Measurements from ENCODE around the gene ZBTB32.

- TF ChIP-seq EZH2 (IDR thresholded peaks at IDR 0.05) (no peak), CTCF (IDR thresholded peaks at IDR 0.05 in 2 of 3, conservative IDR thresholded peaks at IDR 0.05 in 1 of 3; ENCODE audit: borderline replicate concordance in 1 of 3, insufficient read depth in 1 of 3, low read depth in 2 of 3, low read length in 2 of 3) (no peak), TCF7L2 (IDR thresholded peaks at IDR 0.05; ENCODE audit: borderline replicate concordance, extremely low read depth, insufficient read depth, insufficient read length) (no peak), EZH2phosphoT487 (IDR thresholded peaks at IDR 0.05; ENCODE audit: borderline replicate concordance) (no peak), ZNF274 (IDR thresholded peaks at IDR 0.05; ENCODE audit: low read depth, low read length) (no peak), REST (IDR thresholded peaks at IDR 0.05; ENCODE audit: low read depth) (no peak), ZBTB33 (IDR thresholded peaks at IDR 0.05; ENCODE audit: extremely low read depth, insufficient replicate concordance, low read length) (no peak), CEBPB (IDR thresholded peaks at IDR 0.05; ENCODE audit: low read depth) (no peak), SP1 (IDR thresholded peaks at IDR 0.05; ENCODE audit: low read depth) (no peak), ZFX (IDR thresholded peaks at IDR 0.05) (peak; percentile 72; the same call in 1 of the 2 replicates), POLR2AphosphoS5 (IDR thresholded peaks at IDR 0.05; ENCODE audit: low read depth, low read length) (no peak), POLR2A (IDR thresholded peaks at IDR 0.05; ENCODE audit: borderline replicate concordance, extremely low read depth, insufficient read depth, insufficient read length) (peak; percentile 10)
Observed at GRCh38 chr19:35757231-35757748, 52.9 kb downstream of the ZBTB32 start.

Measured in HCT116 (cell line).